Astrocyte of the hippocampus (primary cell): ENCODE data around the gene ACSL1.
"Not testable (repeated sequence)": the region's sequence is repeated elsewhere in the genome, so short reads cannot be mapped to it uniquely, and the experiment has no call there.

ENCODE experiments used
- DNase-seq: peaks from one replicate; pipeline ENCODE4 v3.0.0; 2011; ENCODE audit warnings: low read depth, low spot score

The ACSL1 gene

GRCh38 chr4:184839075-184839399 lies 13.3 kb upstream of the ACSL1 start:
- DNase-seq: not testable (repeated sequence)

- DNase-seq: peak; percentile 11
These were observed 12.7 kb upstream of the ACSL1 start for GRCh38 chr4:184838249-184839074.

- DNase-seq: no peak
These were observed 10.8 kb upstream of the ACSL1 start for GRCh38 chr4:184836613-184837012.

GRCh38 chr4:184833046-184833838 lies 7.5 kb upstream of the ACSL1 start:
- DNase-seq: no peak

- DNase-seq: no peak
These were observed 5.4 kb upstream of the ACSL1 start for GRCh38 chr4:184831153-184831552.

- no peak for DNase-seq
These were observed 1.0 kb upstream of the ACSL1 start for GRCh38 chr4:184826691-184827270.

GRCh38 chr4:184825141-184825895 lies 450 bp downstream of the ACSL1 start:
- peak; percentile 70 for DNase-seq

GRCh38 chr4:184824776-184825084 lies 1.0 kb downstream of the ACSL1 start:
- DNase-seq: no peak

GRCh38 chr4:184824081-184824775 lies 1.5 kb downstream of the ACSL1 start:
- no peak for DNase-seq

GRCh38 chr4:184823014-184823413 lies 2.8 kb downstream of the ACSL1 start:
- no peak for DNase-seq

- no peak for DNase-seq
These were observed 3.4 kb downstream of the ACSL1 start for GRCh38 chr4:184822356-184822755.

GRCh38 chr4:184821242-184821641 lies 4.5 kb downstream of the ACSL1 start:
- no peak for DNase-seq

GRCh38 chr4:184819786-184820185 lies 6.0 kb downstream of the ACSL1 start:
- DNase-seq: no peak

GRCh38 chr4:184818216-184818564 lies 7.6 kb downstream of the ACSL1 start:
- DNase-seq: no peak

- DNase-seq: no peak
These were observed 8.1 kb downstream of the ACSL1 start for GRCh38 chr4:184817494-184818215.

- no peak for DNase-seq
These were observed 8.8 kb downstream of the ACSL1 start for GRCh38 chr4:184816962-184817361.

GRCh38 chr4:184815046-184815877 lies 10.5 kb downstream of the ACSL1 start:
- DNase-seq: peak; percentile 90

- DNase-seq: no peak
These were observed 11.1 kb downstream of the ACSL1 start for GRCh38 chr4:184814686-184815045.

- no peak for DNase-seq
These were observed 13.1 kb downstream of the ACSL1 start for GRCh38 chr4:184812651-184813181.

- no peak for DNase-seq
These were observed 13.6 kb downstream of the ACSL1 start for GRCh38 chr4:184812199-184812542.
